Adrenal gland (tissue), 12 donors: ENCODE measurements around the gene MYOCD. TPM values are rescaled to one million over a fixed set of nuclear protein-coding genes. Genes with fewer than 3 reads are reported as not detected.

Experiments
- DNase-seq, 7 donors: peaks; one replicate each; pipeline ENCODE4 v3.0.0-alpha.2; 2019 to 2020
- H3K27ac ChIP-seq, 5 donors: fragments of 200-600 bp; sonication (generic) in 4 of 5; 1 replicate in 3 of 5; 2 replicates in 2 of 5; pipeline versions ENCODE4 v1.5.1 to v1.8.0; 2016 to 2020; ENCODE audit warnings: mild to moderate bottlenecking in 1 of 5
- H3K27me3 ChIP-seq: fragments of 200-600 bp; 2 replicates; pipeline ENCODE4 v1.8.0; 2021
- H3K36me3 ChIP-seq, 2 donors: fragments of 200-600 bp; replicated peaks in 1 of 2; 1 replicate in 1 of 2; 2 replicates in 1 of 2; pipeline versions ENCODE4 v1.5.1 to v1.8.0; 2018 to 2022
- H3K4me1 ChIP-seq, 2 donors: fragments of 200-600 bp; replicated peaks in 1 of 2; 1 replicate in 1 of 2; 2 replicates in 1 of 2; pipeline versions ENCODE4 v1.5.1 to v1.8.0; 2018 to 2021
- H3K4me3 ChIP-seq, 4 donors: fragments of 200-600 bp; sonication (generic) in 3 of 4; one replicate each; pipeline ENCODE4 v1.5.1; 2016 to 2018
- H3K9me3 ChIP-seq, 3 donors: fragments of 200-600 bp; sonication (generic) in 1 of 3; replicated peaks in 1 of 3; 1 replicate in 2 of 3; 2 replicates in 1 of 3; pipeline versions ENCODE4 v1.5.1 to v1.8.0; 2016 to 2021
- POLR2A ChIP-seq, 2 donors: fragments of 450-650 bp; IDR thresholded peaks; one replicate each; pipeline ENCODE4 v1.6.1; 2017; ENCODE audit warnings: antibody characterized with exemption in 2 of 2, mild to moderate bottlenecking in 2 of 2, moderate library complexity in 1 of 2
- WGBS, 4 donors: extraction: QIAGEN DNeasy Blood & Tissue Kit in 2 of 4; methylation state at CpG; one replicate each; pipeline versions ENCODE4 v1.1.5 to v1.1.7; 2013 to 2017; 5-methylcytosine and 5-hydroxymethylcytosine counted together
- intact Hi-C, 2 donors: fragments of 100-400 bp; cut with DNase I; formaldehyde crosslinking; loops; one replicate each; pipeline versions ENCODE4 v1.14.1 to v1.15.0; 2022 to 2023
- polyA plus RNA-seq, 3 donors: library from polyadenylated mRNA; stranded (reverse); fragments of 200-250 nt in 2 of 3; fragments of 350-450 nt in 1 of 3; fragmentation: Illumina TruSeq in 1 of 3; extraction: RNeasy Lipid Tissue Mini Kit (QIAGEN cat#74804) in 1 of 3; gene quantifications; one replicate each; pipeline ENCODE4 v1.2.3, GENCODE V29; 2013 to 2014
- total RNA-seq, 9 donors: library from RNA; depleted of rRNA in 4 of 9; stranded (reverse); fragments of >200 nt in 4 of 9; fragments of 120-200 nt in 1 of 9; fragmentation: NEBNext Ultra II Directional in 1 of 9; extraction: Animal tissue kit (Norgen Biotek cat#: 25700) in 1 of 9; gene quantifications; one replicate each; pipeline versions ENCODE4 v1.1.0 to v1.2.4, GENCODE V29; 2013 to 2023
- TF ChIP-seq, protein P1 (sequence below), 6 experiments: fragments of 450-650 bp in 4 of 6; fragments of 200-600 bp in 2 of 6; sonication (generic) in 1 of 6; IDR thresholded peaks; 1 replicate in 5 of 6; 2 replicates in 1 of 6; pipeline versions ENCODE4 v1.5.1 to v1.8.0; 2016 to 2021; ENCODE audit warnings: antibody characterized with exemption in 6 of 6, mild to moderate bottlenecking in 2 of 6, moderate library complexity in 1 of 6
- donor health status: healthy with polysubstance abuse.
- donor health status: Bipolar disorder and iron deficiency.
- donor health status: DM: yes; HTN: yes; CAD: no.
- donor health status: DM: no; HTN: no; CAD: no.
- donor health status: DM: no; HTN: no; CAD: no.
- donor health status: DM: yes; HTN: yes; CAD: no.

The MYOCD gene
- total and polyA plus RNA-seq, 12 donors, result 0.18 to 4.3 (median 0.97) TPM

DNA sequence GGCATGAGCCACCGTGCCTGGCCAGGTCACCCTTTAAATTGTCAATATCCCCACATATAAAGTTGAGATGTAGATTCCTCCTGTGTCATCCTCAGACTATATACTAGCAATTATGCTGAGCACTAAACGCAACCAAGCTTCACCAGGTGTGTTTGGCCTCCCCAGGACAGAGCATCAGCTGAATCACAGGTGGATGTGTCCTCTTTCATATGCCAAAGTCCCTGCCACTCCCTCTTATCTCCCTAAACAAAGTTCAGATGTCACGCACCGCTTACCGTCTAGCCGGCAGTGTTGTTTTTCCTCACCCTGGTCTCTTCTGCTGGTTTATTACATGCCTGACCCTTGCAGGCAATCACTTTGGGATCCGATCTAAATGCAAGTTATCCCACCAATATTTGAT lies 79.8 kb downstream of the MYOCD start:
- Histone ChIP-seq H3K4me3 (no peak overlapping the region), H3K36me3 (no peaks in the 10 kb centered on the region), H3K4me1 (no peaks in the 10 kb centered on the region), H3K27ac (no peak overlapping the region), H3K27me3 (no peaks in the 10 kb centered on the region), H3K9me3 (no peaks in the 10 kb centered on the region)
- 73 to 84% (median 78%) methylated on average over 7 of the region's 7 CpGs for WGBS, 4 donors
- no peak for DNase-seq
- TF ChIP-seq POLR2A (IDR thresholded peaks at IDR 0.05), result no peak
- TF ChIP-seq, protein P1, sequence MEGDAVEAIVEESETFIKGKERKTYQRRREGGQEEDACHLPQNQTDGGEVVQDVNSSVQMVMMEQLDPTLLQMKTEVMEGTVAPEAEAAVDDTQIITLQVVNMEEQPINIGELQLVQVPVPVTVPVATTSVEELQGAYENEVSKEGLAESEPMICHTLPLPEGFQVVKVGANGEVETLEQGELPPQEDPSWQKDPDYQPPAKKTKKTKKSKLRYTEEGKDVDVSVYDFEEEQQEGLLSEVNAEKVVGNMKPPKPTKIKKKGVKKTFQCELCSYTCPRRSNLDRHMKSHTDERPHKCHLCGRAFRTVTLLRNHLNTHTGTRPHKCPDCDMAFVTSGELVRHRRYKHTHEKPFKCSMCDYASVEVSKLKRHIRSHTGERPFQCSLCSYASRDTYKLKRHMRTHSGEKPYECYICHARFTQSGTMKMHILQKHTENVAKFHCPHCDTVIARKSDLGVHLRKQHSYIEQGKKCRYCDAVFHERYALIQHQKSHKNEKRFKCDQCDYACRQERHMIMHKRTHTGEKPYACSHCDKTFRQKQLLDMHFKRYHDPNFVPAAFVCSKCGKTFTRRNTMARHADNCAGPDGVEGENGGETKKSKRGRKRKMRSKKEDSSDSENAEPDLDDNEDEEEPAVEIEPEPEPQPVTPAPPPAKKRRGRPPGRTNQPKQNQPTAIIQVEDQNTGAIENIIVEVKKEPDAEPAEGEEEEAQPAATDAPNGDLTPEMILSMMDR (IDR thresholded peaks at IDR 0.05), result no peak
- intact Hi-C loops, result no loop called here

DNA sequence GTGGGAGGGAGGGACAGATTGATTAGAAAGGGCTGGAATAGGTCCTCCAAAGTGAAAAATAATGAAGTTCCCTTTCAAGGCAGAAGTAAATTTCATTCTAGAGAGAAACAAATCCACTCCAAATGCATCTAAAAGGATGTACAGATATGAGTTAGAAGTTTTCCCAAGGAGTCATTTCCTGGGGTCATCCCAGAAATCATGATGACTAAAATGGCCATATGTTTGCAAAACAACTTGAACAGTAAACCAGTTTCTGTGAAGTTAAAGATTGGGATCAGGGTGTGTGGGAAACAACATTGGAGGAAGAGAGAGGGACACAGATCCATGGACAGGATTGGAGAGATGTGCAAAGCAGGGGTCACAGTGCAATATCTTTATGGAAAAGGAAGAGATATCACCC lies 91.1 kb downstream of the MYOCD start:
- Histone ChIP-seq H3K36me3 (no peaks in the 10 kb centered on the region), H3K27me3 (no peaks in the 10 kb centered on the region), H3K4me3 (no peak overlapping the region), H3K27ac (no peak overlapping the region), H3K9me3 (no peaks in the 10 kb centered on the region), H3K4me1 (no peaks in the 10 kb centered on the region)
- intact Hi-C loops, result no loop called here
- TF ChIP-seq POLR2A (IDR thresholded peaks at IDR 0.05), result no peak
- TF ChIP-seq, protein P1 (IDR thresholded peaks at IDR 0.05), result no peak
- no peak for DNase-seq

DNA sequence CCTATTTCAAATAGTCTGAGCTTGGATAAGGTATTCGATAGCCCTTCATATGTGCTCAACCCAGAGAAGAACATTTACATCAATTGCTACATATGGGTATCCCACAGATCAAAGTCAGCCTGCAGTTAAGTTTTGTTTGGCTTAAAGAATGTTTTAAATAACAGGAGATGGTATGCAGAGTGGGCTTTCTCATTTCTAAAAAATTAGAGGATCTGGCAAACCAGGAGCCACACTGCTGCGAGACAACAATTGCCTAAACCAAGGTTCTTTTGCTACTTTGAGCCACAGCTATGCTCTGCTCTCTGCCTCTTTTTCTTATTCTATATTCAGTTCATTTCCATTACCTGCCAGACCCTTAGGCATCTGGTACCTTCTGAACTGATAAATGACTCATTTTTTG lies 93.4 kb downstream of the MYOCD start:
- Histone ChIP-seq H3K4me1 (no peaks in the 10 kb centered on the region), H3K27me3 (no peaks in the 10 kb centered on the region), H3K4me3 (no peak overlapping the region), H3K9me3 (no peaks in the 10 kb centered on the region), H3K36me3 (no peaks in the 10 kb centered on the region), H3K27ac (no peak overlapping the region)
- TF ChIP-seq, protein P1 (IDR thresholded peaks at IDR 0.05), result no peak
- TF ChIP-seq POLR2A (IDR thresholded peaks at IDR 0.05), result no peak
- DNase-seq, result no peak
- 35 to 72% (median 47%) methylated on average over 2 of the region's 2 CpGs for WGBS, 4 donors
- intact Hi-C loops, result no loop called here

DNA sequence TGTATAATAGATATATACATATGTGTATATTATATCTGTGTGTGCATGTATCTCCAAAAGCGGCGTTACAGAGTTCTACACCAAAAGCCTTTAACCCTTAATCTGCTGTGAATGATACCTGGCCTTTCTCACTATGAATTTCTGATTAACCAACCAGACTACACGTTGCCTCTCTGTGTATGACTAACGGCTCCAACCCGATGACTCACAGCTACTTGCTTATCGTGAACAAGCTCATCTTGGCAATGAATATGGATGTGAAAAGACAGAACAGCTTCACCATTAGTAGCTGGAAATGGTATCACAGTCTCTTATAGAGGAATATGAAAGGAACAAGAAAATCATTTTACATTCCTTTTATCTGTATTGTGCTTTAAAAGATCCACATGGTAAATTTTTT lies 99.9 kb downstream of the MYOCD start:
- WGBS, 4 donors, result 37 to 49% (median 44%) methylated on average over 6 of the region's 6 CpGs

More for the DNA sequence above, 99.9 kb downstream of the MYOCD start:
- no peaks in the 10 kb centered on the region for H3K27me3 ChIP-seq
- no peak overlapping the region for H3K4me3 ChIP-seq
- DNase-seq, result peak in 6 of 7 donors; percentile 34 to 54 (median 46)
- intact Hi-C loops, result no loop called here
- no peaks in the 10 kb centered on the region for H3K4me1 ChIP-seq
- H3K27ac ChIP-seq, result no peak overlapping the region
- no peaks in the 10 kb centered on the region for H3K36me3 ChIP-seq
- H3K9me3 ChIP-seq, result no peaks in the 10 kb centered on the region
- TF ChIP-seq, protein P1 (IDR thresholded peaks at IDR 0.05), result no peak
- no peak for TF ChIP-seq POLR2A (IDR thresholded peaks at IDR 0.05)
